ENCODE data around the gene SERTAD2. TPM values are rescaled to one million over a fixed set of nuclear protein-coding genes. Genes with fewer than 3 reads are reported as not detected.

SERTAD2 gene
- total RNA-seq, 1 donor from 2014 or later: 13.6 TPM

DNA sequence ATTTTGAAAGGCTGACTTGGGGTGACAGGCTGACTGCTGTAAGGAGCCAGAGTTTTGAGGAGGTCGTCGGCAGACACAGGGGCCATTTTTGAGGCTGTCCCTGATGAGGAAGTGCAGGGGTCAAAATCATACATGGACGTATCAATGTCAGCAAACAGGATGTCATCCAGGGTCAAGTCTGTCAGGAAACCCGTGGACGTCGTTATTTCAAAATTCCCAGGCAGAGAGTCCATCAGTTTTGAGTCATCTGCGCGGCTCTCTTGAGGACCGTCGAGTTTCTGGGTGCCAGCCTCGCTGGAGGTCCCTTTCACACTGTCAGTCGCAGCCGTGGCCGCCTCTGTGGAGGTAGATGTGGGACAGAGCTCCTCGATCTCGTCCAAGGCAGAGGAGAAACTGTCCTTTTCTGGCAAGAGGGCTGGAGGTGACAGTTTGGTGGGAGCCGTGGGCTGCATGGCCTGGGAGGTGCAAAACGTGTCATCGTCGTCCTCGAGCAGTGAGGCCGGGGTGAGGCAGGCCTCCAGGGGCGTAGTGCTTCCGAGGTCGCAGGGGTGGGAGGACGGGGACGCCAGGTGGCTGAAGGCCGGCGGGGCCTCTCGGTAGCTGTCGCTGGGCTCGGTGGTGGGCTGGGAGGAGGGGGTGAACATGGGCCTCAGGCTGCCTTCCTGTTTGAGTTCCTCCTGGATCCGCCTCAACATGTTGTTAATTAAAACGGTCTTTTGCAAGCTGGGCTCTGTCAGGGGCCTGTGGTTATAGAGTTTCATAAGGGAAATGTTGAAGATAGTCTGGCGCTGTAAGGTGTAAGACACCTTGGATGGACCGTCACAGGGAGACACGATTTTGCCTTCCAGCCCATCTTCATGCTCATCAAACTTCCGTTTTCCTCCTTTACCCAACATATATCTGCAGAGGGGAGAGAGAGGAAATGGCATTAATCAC is 17.5 kb downstream of the SERTAD2 start:
- intact Hi-C loops (cut with DNase I): no loop called here
- DNase-seq (ENCODE audit: missing footprints) (peak; percentile 57), ATAC-seq (no peak)

DNA sequence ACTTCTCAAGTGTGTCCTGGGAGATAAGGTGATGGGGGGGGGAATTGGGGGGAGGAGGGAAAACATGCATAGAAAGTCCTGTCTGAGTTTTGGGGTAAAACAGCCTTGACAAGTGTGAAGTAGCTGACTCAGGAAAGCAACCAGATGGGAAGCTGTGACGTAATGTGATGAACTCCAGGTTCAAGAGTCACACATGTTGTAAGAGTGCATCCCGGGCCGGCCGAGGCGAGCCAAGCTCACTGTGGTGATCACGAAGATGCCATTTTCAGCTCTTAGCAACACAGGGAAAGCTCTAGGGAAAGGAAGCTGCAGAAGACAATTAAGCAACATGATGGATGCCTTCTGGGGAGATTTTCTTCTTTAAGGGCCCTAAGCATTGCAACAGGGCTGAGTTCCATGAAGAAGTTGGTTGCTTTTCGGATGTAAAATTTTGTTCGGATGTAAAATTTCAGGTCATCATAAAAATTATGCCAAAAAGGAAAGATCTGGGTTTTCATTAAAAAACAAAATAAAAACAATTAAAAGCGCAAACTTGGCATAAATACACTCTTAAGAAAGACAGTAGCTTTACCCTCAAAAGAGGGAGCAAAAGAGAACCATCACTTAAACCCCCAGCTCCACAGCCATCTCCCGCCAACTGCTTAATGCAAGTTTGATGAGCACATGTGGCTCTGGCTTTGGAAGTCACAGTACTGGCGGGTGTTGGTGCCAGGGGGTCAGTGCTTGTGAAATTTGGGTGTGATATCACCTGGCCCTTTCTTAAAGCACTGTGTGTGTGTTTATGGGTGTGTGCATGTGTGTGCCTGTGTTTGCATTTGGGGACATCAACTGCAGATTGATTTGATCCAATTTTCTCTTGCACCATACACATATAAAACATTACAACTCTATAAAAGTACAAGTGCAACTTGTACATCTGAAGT is 19.1 kb downstream of the SERTAD2 start:
- peak; percentile 70 for DNase-seq (ENCODE audit: missing footprints)
- intact Hi-C loops (cut with DNase I): no loop called here
- no peak for ATAC-seq

DNA sequence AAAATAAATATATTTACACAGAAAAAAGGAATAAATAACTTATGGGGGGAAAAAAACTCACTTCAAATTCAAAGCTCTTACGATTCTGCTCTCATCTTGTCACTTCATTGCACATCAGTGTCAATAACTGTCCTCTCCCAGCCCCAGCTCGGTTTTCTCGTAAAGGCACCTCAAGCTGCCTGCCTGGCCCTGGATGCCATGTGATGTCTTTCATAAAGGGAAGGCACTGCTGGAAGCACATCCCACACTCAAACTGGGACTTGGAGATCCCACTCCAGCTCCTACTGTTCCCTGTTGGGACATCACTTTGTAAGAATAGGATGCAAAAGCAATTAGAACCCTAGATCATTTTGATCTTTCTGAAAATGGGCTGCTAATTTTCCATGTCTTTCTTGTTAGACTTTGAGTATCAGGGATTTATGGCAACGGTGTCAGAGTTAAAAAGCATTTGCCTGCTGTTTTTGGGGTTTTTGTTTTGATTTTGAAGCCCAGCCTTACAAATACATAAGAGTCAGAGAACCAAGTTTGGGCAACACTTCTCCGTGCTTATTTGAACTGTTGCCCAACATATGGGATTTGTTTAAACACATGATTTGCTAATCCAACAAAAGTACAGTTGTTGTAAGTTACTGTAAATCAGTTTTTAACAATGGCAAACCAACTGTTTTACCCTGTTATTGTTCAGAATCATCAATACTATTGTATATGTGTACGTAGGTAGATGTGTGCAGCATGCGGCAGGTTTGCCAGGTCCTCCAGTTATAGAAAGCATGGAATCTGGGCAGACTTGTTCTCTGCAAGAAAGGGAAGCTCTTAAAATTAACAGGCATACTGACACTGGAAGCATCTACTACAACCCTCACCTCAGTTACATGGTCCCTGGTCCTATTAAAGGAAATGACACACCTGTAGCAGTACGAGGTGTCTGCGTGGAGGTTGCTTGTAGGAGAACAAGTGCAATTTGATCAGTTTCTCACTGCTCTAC is 20.6 kb downstream of the SERTAD2 start:
- no peak for ATAC-seq
- peak; percentile 44 for DNase-seq (ENCODE audit: missing footprints)
- intact Hi-C loops (cut with DNase I): no loop called here

DNA sequence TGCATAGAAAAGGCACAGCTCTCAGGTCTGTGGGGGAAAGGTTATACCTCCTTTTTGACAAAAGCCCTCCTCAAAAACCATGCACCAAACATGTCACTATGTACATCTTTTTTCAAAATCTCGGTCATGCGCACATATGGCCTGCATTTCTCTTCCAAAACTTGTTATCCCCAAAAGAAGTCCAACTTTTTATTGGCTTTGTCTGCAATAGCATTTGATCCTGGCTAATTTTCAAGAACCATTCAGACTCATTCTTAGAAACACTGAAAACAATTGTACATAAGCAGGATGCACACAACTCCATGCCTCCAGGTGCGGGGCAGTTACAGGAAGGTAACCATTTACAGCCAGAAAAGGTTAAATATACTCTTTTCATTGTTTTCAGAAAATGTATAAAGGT is 21.9 kb downstream of the SERTAD2 start:
- intact Hi-C loops (cut with DNase I): no loop called here
- no peak for ATAC-seq

DNA sequence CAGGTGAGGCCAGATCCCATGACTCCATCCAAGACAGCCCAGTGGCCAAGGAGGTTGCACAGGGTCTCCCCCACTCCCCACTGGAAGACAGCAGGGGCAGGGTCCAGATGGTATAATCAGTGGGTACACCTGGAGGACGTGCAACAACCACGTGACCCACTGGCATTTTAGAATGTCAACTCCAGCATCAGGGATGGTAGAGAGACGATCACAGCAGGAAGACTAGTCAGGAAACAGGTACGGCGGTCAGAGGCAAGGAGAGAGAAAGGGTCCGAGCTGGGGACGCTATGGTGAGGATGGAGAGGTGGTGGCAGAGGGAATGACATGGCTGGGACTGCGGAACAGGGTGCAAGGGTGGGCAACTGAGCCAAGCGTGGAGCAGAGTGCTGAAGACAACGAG is 23.0 kb downstream of the SERTAD2 start:
- no peak for ATAC-seq
- intact Hi-C loops (cut with DNase I): no loop called here
- no peak for DNase-seq (ENCODE audit: missing footprints)

More for the DNA sequence above, 21.9 kb downstream of the SERTAD2 start:
- no peak for DNase-seq (ENCODE audit: missing footprints)

DNA sequence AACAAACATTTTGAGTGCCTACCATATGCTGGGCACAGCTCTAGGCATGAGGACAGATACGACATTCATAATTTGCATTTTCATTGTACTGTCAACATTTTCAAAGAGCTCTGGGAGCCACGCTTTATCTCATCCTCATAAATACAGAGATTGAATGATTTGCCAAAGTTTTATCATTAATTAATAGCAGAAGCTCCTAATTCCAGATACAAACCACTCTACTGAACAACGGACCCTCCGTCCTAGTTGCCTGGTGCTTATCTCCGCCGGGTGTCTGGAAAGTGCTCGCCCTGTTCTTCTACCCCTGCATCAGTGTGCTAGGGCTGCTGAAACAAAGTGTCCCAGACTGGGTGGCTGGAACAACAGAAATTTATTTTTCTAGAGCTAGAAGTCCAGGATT is 23.8 kb downstream of the SERTAD2 start:
- ATAC-seq (no peak), DNase-seq (ENCODE audit: missing footprints) (no peak)
- intact Hi-C loops (cut with DNase I): no loop called here

DNA sequence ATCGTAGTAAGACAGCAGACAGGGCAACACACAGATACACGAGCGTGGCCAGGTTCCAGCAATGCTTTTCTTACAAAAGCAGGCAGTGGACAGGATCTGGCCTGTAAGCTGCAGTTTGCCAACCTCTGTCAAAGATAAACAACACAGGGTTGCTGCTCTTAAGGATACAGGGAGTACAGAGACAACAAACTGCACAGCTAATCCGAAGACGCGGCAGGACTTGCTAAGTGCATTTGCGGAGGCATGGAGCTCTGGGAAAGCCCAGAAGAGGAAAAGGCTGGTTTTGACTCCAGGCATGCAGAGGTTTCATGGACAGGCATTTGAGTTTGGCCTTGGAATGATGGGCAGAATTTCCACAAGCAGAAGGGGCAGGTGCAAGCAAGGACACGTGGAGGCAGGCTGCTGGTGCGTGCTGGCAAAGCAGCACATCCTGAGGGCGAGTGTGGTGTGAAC is 24.4 kb downstream of the SERTAD2 start:
- intact Hi-C loops (cut with DNase I): no loop called here
- ATAC-seq (no peak), DNase-seq (ENCODE audit: missing footprints) (no peak)

DNA sequence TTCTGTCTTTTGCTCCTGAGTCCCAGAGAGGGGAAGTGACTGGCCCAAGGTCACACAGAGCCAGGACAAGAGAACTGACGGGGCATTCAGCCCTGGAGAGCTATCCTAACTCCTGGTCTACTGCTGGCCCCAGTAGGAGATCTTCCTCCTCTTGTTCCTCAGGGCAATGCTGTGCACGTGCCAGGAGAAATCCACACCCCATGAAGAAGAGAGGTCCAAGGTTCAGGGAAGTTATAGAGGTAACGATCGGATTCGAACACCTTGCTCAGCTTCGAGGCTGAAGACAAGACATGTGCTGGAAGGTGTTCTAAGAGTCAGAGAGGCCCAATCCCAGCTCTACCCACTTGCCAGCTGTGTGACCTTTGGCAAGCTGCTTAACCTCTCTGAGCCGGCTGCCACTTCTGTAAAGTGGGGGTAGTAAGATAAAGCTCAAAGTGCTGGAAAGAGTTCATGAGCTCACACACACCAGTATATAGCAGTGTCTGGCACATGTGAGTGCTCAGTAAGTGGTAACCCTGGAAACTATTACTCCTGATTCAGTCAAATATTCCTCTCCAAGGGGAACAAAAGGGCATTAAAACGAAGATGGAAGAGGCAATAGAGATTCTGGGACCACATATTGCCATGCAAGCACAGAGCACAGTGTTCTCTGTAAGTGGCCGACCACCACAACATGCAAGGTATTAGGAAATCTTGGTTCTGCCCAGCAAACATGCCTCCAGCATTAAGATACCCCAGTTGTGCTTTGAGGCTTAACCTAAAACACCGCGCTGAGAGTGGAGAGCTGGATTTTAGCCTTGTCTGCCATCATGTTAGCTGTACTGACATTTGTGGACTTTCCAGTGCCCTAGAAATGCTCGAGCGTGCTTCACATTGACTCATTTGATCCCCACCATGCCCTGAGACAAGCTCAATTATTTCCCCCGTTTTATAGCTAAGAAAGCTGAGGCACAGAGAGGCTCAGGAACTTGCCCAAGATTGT is 25.6 kb downstream of the SERTAD2 start:
- DNase-seq (ENCODE audit: missing footprints) (no peak), ATAC-seq (no peak)
- intact Hi-C loops (cut with DNase I): no loop called here

DNA sequence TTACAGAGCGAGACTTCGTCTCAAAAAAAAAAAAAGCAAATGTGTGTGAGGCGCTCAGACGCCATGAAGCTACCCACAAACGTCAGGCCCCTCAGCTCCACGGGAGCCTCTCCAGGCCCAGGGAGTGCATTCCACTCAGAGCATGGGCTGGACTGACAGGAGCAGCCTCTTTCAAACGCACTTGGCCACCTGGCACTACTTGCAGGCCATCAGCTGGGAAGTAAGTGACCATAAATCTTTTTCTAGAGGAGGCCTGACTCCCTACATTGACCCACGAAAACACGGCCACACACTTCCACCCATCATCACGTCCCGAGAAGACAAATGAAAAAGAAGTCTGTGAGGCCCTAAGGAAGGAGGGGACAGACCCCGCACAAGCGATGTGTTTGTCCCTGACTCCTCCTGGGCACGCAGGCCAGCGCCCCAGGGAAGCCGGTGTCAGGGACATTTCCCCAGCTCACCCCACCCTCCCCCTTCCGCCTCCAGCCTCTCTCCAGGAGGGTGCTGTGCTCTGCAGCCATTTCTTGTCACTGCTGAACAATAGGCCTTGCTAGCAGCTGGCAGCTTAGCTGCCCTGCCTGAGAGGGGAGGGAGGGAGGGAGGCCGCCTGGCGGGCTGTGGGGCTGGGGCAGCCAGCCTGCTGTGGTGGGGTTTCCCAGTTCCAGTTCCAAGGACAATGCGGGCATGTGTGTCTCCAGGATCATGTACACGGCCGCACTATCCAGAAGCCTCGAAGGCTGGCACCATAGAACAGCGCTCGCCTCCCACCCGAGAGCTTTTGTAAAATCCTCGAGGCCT is 26.6 kb downstream of the SERTAD2 start:
- ATAC-seq (no peak), DNase-seq (ENCODE audit: missing footprints) (peak; percentile 47)
- intact Hi-C loops (cut with DNase I): no loop called here

DNA sequence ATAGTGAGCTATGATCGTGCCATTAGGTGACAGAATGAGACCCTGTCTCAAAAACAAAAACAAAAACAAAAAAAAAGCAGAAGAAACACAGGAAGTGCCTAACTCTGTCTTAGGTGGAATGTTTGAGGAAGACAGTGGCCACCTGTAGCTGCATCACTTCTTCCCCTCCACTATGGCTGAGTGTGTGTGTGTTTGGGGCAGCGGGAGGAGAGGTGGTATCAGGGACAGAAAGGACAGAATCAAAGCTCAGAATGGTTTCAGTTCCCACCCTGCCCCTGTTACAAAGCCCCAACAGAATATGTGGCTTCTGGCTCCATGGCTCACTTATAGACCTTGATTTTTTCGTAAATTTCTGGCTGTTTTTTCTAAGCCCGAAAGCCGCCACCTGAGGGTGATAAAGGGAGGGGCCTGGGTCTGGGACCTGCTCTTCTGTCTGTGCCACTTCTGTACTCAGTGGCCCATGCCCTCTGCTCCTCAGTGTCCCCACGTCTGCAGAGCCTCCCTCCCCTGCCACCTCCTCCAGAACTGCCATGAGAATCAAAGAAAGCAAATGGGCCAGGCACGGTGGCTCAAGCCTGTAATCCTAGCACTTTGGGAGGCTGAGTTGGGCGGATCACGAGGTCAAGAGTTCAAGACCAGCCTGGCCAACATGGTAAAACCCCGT is 27.4 kb downstream of the SERTAD2 start:
- no peak for ATAC-seq
- no peak for DNase-seq (ENCODE audit: missing footprints)
- intact Hi-C loops (cut with DNase I): no loop called here

DNA sequence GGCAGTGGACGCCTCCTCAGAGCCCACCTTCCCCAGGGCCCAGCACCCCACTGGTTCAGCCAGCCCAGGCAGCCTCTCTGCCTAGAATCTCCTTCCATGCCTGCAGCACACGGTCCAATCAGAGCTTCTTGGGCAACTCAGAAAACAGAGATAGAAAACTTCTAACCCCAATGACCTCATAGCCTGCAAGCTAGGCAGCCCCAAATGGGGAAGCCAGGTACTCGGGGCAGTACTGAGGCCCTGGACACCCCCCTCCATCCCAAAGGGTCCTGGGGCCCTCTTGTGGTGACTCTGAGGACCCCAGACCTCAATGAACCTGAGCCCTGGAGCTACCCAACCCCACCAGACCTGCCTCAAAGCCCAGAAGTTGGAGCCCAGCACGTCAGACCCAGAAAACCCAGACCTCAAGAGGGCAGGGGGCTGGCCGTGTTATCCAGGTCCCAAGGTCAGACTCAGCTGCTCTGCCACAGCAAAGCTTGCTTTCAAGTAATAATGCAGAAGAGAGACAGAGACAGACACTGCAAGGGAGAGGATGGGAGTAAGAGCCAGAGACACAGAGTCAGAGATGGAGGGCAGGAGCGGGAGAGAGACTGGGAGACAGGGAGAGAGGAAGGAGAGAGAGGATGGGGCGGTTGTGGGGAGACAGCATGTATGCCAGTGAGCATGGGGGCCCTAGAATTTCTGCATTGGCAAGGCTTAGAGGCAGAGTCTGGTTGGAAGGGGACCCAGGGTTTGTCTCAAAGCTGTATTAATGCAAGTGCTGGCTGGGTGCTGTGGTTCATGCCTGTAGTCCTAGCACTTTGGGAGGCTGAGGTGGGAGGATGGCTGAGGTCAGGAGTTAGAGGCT is 28.2 kb downstream of the SERTAD2 start:
- DNase-seq (ENCODE audit: missing footprints) (no peak), ATAC-seq (no peak)
- intact Hi-C loops (cut with DNase I): no loop called here

DNA sequence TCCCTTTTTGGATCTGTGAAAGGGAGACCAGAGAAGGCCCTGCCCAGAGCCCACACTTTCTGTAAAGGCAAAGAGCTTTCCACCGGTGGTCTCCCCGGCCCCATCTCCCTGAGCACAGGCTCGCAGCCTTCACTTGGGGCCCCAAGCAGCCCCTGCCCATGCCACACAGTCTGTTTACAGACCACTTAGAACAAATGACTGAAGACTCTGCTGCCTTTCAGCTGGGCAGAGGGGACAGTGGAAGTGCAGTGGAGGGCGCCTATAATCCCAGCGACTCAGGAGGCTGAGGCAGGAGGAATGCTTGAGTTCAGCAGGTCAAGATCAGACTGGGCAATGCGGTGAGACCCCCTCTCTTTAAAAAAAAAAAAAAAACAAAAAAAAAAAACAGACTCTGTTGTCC is 28.9 kb downstream of the SERTAD2 start:
- DNase-seq (ENCODE audit: missing footprints) (no peak), ATAC-seq (no peak)
- intact Hi-C loops (cut with DNase I): no loop called here

DNA sequence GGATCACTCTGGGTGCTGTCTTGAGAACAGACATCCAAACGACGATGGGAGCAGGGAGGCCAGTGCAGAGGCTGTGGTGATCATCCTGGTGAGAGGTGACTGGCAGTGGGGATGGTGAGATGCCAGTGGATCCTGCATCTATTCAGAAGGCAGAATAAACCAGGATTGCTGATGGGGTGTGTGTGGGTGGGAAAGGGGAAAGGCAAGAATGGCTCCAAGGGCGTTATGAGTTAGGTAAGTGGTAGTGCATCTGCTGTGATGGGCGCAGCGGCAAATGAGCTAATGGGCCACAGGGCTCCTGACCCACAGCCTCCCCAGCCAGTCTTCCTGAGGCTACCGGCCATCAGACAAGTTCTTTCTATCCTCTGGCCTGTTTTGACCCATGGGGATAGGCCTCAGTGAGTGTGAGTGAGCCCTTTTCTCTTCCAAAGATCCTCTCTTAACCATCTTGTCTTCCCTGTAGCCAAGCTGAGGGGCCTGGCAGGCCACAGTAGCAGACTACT is 29.6 kb downstream of the SERTAD2 start:
- no peak for DNase-seq (ENCODE audit: missing footprints)
- intact Hi-C loops (cut with DNase I): no loop called here
- no peak for ATAC-seq

DNA sequence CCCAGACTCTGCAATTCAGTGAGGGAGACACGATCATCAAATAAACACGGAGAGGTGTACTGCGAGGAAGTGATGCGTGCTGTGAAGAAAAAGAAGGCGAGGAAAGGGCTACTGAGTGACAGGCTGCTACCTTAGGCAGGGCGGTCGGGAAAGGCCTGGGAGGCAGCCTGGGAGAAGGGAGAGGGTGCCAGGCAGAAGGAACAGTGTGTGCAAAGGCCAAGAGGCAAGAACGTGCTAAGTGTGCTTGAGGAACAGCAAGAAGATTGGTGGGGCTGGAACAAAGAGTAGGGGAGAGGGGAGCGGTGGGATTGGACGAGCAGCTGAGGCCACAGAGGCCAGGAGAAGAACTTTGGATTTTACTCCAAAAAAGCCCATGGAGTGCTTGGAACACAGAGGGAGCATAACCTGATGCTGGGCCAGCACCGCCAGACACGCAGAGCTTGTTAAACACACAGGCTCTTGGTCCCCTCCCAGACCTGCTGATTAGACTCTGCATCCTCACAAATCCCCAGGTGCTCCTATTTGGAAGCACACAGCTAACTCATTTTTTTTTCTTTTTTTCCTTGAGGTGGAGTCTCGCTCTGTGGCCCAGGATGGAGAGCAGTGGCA is 30.4 kb downstream of the SERTAD2 start:
- intact Hi-C loops (cut with DNase I): no loop called here
- ATAC-seq (no peak), DNase-seq (ENCODE audit: missing footprints) (no peak)

Data from Right ventricle myocardium inferior (tissue), 1 donor.